T-helper 1 cell treated with Interleukin-12 subunit alpha and Interleukin-12 subunit beta and Interleukin-4 antibody, amounts not matched to agents 30 ng/mL and 1 ng/mL, for 36 hours (primary cell): Measurements from ENCODE around the gene CD109. TPM values are rescaled to one million over a fixed set of nuclear protein-coding genes. Genes with fewer than 3 reads are reported as not detected.
"Not testable (repeated sequence)": the region's sequence is repeated elsewhere in the genome, so short reads cannot be mapped to it uniquely, and the experiment has no call there.

Experiments
- intact Hi-C: fragments of 100-400 bp; cut with micrococcal nuclease; formaldehyde crosslinking; loops from one replicate; pipeline ENCODE4 v1.15.1; 2024
- total RNA-seq: library from RNA; stranded (reverse); gene quantifications from 2 replicates; pipeline ENCODE4 v1.2.3, GENCODE V29; 2022

Gene CD109
- total RNA-seq, 1 donor from 2014 or later, result 11.5 TPM

GRCh38 chr6:73680289-73680918 lies 15.6 kb upstream of the CD109 start:
- intact Hi-C loops, result no loop called here

GRCh38 chr6:73683574-73683973 lies 12.4 kb upstream of the CD109 start:
- intact Hi-C loops, result not testable (repeated sequence)

GRCh38 chr6:73688351-73688750 lies 7.7 kb upstream of the CD109 start:
- intact Hi-C loops, result no loop called here

GRCh38 chr6:73690056-73690455 lies 5.9 kb upstream of the CD109 start:
- intact Hi-C loops, result no loop called here

- intact Hi-C loops, result no loop called here
Observed at GRCh38 chr6:73691512-73691911, 4.5 kb upstream of the CD109 start.

GRCh38 chr6:73694711-73695411 lies 1.1 kb upstream of the CD109 start:
- intact Hi-C loops, result loop anchor here (1.0 to 2.0 kb wide), 7 partner anchors 20 to 1548 kb away; partner anchors contain the start of genes CGAS, COX7A2 and EEF1A1

GRCh38 chr6:73696966-73697655 lies 1.1 kb downstream of the CD109 start:
- intact Hi-C loops, result no loop called here

GRCh38 chr6:73699676-73700459 lies 3.9 kb downstream of the CD109 start:
- intact Hi-C loops, result no loop called here

GRCh38 chr6:73702444-73702843 lies 6.4 kb downstream of the CD109 start:
- intact Hi-C loops, result no loop called here

GRCh38 chr6:73703466-73703865 lies 7.5 kb downstream of the CD109 start:
- intact Hi-C loops, result no loop called here

GRCh38 chr6:73704260-73704659 lies 8.3 kb downstream of the CD109 start:
- intact Hi-C loops, result no loop called here

GRCh38 chr6:73704798-73705197 lies 8.8 kb downstream of the CD109 start:
- intact Hi-C loops, result no loop called here

- intact Hi-C loops, result no loop called here
Observed at GRCh38 chr6:73706971-73707370, 11.0 kb downstream of the CD109 start.

GRCh38 chr6:73710470-73710869 lies 14.5 kb downstream of the CD109 start:
- intact Hi-C loops, result no loop called here

- intact Hi-C loops, result no loop called here
Observed at GRCh38 chr6:73710948-73711347, 14.9 kb downstream of the CD109 start.

GRCh38 chr6:73712535-73713173 lies 16.7 kb downstream of the CD109 start:
- intact Hi-C loops, result no loop called here

GRCh38 chr6:73713426-73714147 lies 17.6 kb downstream of the CD109 start:
- intact Hi-C loops, result no loop called here

GRCh38 chr6:73715111-73715508 lies 19.1 kb downstream of the CD109 start:
- intact Hi-C loops, result not testable (repeated sequence)

GRCh38 chr6:73719046-73719445 lies 23.0 kb downstream of the CD109 start:
- intact Hi-C loops, result no loop called here

GRCh38 chr6:73722318-73723060 lies 26.5 kb downstream of the CD109 start:
- intact Hi-C loops, result loop anchor here (1.0 to 10.0 kb wide), 5 partner anchors 11 to 202 kb away; partner anchors contain the start of gene EEF1A1
